GM18861 (cell line): ENCODE measurements around the gene LRP1B.

Experiments used
- ATAC-seq: cut with Tn5 transposase; IDR thresholded peaks from one replicate; pipeline ENCODE4 v1.9.1; 2021; ENCODE audit not compliant: unreplicated experiment

Gene LRP1B

GRCh38 chr2:142131010-142131669, at the start of gene LRP1B:
Gene LRP1B, minus strand, starts transcription at chr2:142131016. Its CDS starts 287 bp downstream, at chr2:142130729.
- no peak for ATAC-seq

GRCh38 chr2:142179686-142180085, 48.9 kb upstream of the LRP1B start:
- no peak for ATAC-seq

GRCh38 chr2:142178604-142179003, 47.8 kb upstream of the LRP1B start:
- no peak for ATAC-seq

- ATAC-seq: no peak
Observed at GRCh38 chr2:142176941-142177340, 46.1 kb upstream of the LRP1B start.

GRCh38 chr2:142175813-142176338, 45.1 kb upstream of the LRP1B start:
- ATAC-seq: no peak

- ATAC-seq: no peak
Observed at GRCh38 chr2:142174176-142174575, 43.4 kb upstream of the LRP1B start.

GRCh38 chr2:142170847-142171246, 40.0 kb upstream of the LRP1B start:
- no peak for ATAC-seq

- ATAC-seq: peak; percentile 97
Observed at GRCh38 chr2:142165790-142166189, 35.0 kb upstream of the LRP1B start.

- no peak for ATAC-seq
Observed at GRCh38 chr2:142153601-142154000, 22.8 kb upstream of the LRP1B start.

- no peak for ATAC-seq
Observed at GRCh38 chr2:142150453-142150852, 19.6 kb upstream of the LRP1B start.

- ATAC-seq: no peak
Observed at GRCh38 chr2:142144547-142144946, 13.7 kb upstream of the LRP1B start.

- ATAC-seq: no peak
Observed at GRCh38 chr2:142142595-142142994, 11.8 kb upstream of the LRP1B start.

- ATAC-seq: peak; percentile 71
Observed at GRCh38 chr2:142140434-142140845, 9.6 kb upstream of the LRP1B start.

- ATAC-seq: no peak
Observed at GRCh38 chr2:142139384-142139783, 8.6 kb upstream of the LRP1B start.

- no peak for ATAC-seq
Observed at GRCh38 chr2:142136571-142136970, 5.8 kb upstream of the LRP1B start.

GRCh38 chr2:142134911-142135310, 4.1 kb upstream of the LRP1B start:
- ATAC-seq: no peak

- ATAC-seq: no peak
Observed at GRCh38 chr2:142130111-142131009, 456 bp downstream of the LRP1B start.

GRCh38 chr2:142128105-142128504, 2.7 kb downstream of the LRP1B start:
- ATAC-seq: no peak

GRCh38 chr2:142127248-142127647, 3.6 kb downstream of the LRP1B start:
- no peak for ATAC-seq

GRCh38 chr2:142124706-142125105, 6.1 kb downstream of the LRP1B start:
- no peak for ATAC-seq

GRCh38 chr2:142119347-142119746, 11.5 kb downstream of the LRP1B start:
- no peak for ATAC-seq

- ATAC-seq: no peak
Observed at GRCh38 chr2:142112757-142113221, 18.0 kb downstream of the LRP1B start.
